Measurements from ENCODE around the gene COMTD1. TPM values are rescaled to one million over a fixed set of nuclear protein-coding genes. Genes with fewer than 3 reads are reported as not detected.
"Not testable (repeated sequence)": the region's sequence is repeated elsewhere in the genome, so short reads cannot be mapped to it uniquely, and the experiment has no call there.

COMTD1 gene
- polyA plus RNA-seq, 3 donors: 15.6 to 16.5 (median 16.1) TPM

- WGBS (ENCODE audit: insufficient coverage): 100% methylated on average over 1 of the region's 1 CpG
- H3K4me3 Mint-ChIP-seq: no peak overlapping the region
- Histone ChIP-seq H3K27ac (ENCODE audit: low read depth in 1 of 2, low read length in 2 of 2) (no peak overlapping the region), H3K79me2 (ENCODE audit: insufficient read depth, low read length) (no peaks in the 10 kb centered on the region), H3K27me3 (ENCODE audit: control insufficient read depth in 2 of 2, insufficient read depth in 2 of 2, low read length in 2 of 2) (no peaks in the 10 kb centered on the region), H3K9ac (ENCODE audit: insufficient read depth, low read length, poor library complexity, severe bottlenecking) (no peak overlapping the region), H3K4me3 (replicated peaks in 1 of 3; ENCODE audit: low read depth in 2 of 3, low read length in 3 of 3) (no peak overlapping the region), H3K9me3 (replicated peaks in 1 of 2; ENCODE audit: control insufficient read depth in 1 of 2, insufficient read depth in 1 of 2, low read length in 2 of 2) (no peaks in the 10 kb centered on the region), H2AFZ (ENCODE audit: insufficient read depth, low read depth, low read length, poor library complexity, severe bottlenecking) (no peak overlapping the region), H3K4me1 (ENCODE audit: control insufficient read depth in 1 of 2, insufficient read depth in 2 of 2, low read length in 2 of 2) (no peaks in the 10 kb centered on the region), H3K36me3 (replicated peaks in 1 of 2; ENCODE audit: control insufficient read depth in 1 of 2, insufficient read depth in 2 of 2, low read length in 2 of 2) (no peaks in the 10 kb centered on the region), H3K4me2 (replicated peaks; ENCODE audit: extremely low read depth, low read length, poor library complexity, severe bottlenecking) (no peak overlapping the region), H4K20me1 (ENCODE audit: insufficient read depth, low read length) (no peaks in the 10 kb centered on the region)
- no peaks in the 10 kb centered on the region for H3K9me3 Mint-ChIP-seq
- H3K27ac Mint-ChIP-seq: peak overlapping the region in 1 of 7 donors; percentile 51
- TF ChIP-seq, protein P1, sequence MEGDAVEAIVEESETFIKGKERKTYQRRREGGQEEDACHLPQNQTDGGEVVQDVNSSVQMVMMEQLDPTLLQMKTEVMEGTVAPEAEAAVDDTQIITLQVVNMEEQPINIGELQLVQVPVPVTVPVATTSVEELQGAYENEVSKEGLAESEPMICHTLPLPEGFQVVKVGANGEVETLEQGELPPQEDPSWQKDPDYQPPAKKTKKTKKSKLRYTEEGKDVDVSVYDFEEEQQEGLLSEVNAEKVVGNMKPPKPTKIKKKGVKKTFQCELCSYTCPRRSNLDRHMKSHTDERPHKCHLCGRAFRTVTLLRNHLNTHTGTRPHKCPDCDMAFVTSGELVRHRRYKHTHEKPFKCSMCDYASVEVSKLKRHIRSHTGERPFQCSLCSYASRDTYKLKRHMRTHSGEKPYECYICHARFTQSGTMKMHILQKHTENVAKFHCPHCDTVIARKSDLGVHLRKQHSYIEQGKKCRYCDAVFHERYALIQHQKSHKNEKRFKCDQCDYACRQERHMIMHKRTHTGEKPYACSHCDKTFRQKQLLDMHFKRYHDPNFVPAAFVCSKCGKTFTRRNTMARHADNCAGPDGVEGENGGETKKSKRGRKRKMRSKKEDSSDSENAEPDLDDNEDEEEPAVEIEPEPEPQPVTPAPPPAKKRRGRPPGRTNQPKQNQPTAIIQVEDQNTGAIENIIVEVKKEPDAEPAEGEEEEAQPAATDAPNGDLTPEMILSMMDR (IDR thresholded peaks at IDR 0.05): no peak
- intact Hi-C loops (cut with micrococcal nuclease): no loop called here
- DNase-seq: no peak
- peaks cover 0 to 2% of the 10 kb centered on the region in 2 donors for H3K36me3 Mint-ChIP-seq
- H3K4me1 Mint-ChIP-seq: peaks cover 1% of the 10 kb centered on the region
- H3K27me3 Mint-ChIP-seq (ENCODE audit: low read depth in 3 of 3): peaks cover 0 to 2% (median 0%) of the 10 kb centered on the region in 3 donors
These were observed 33.3 kb downstream of the COMTD1 start for GRCh38 chr10:75202321-75203045.

DNA sequence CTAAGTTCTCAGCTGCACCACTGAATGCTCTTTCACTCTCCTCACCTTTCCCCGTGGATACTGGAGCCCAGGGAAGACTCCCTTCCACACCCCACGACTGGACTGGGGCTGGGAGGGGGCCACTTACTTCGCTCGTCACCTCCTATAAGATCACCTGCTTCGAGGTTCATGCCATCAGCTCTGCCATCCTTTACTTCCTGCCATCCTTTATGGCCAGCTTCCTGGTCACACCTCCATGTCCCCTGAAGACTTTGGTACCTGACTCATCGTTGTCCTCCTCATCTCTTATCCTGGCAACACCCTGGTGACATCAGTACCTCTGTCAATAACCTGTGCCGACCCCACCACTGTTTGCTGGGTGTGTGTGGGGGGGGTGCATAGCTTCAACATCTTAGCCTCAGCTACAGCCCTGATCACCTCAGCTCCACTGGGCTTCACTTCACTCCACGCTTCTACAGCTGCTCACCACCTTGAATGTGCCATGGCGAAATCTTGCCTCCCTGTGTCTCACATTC, 33.9 kb downstream of the COMTD1 start:
- H3K4me1 ChIP-seq (ENCODE audit: control insufficient read depth in 1 of 2, insufficient read depth in 2 of 2, low read length in 2 of 2): no peaks in the 10 kb centered on the region
- H3K27ac ChIP-seq (ENCODE audit: low read depth in 1 of 2, low read length in 2 of 2): no peak overlapping the region
- 98% methylated on average over 7 of the region's 9 CpGs for WGBS (ENCODE audit: insufficient coverage)
- H3K36me3 ChIP-seq (replicated peaks in 1 of 2; ENCODE audit: control insufficient read depth in 1 of 2, insufficient read depth in 2 of 2, low read length in 2 of 2): no peaks in the 10 kb centered on the region
- H3K4me1 Mint-ChIP-seq: peaks cover 1% of the 10 kb centered on the region
- H4K20me1 ChIP-seq (ENCODE audit: insufficient read depth, low read length): no peaks in the 10 kb centered on the region
- no peak overlapping the region for H2AFZ ChIP-seq (ENCODE audit: insufficient read depth, low read depth, low read length, poor library complexity, severe bottlenecking)
- H3K79me2 ChIP-seq (ENCODE audit: insufficient read depth, low read length): no peaks in the 10 kb centered on the region
- H3K9me3 Mint-ChIP-seq: no peaks in the 10 kb centered on the region
- no peak overlapping the region for H3K4me3 Mint-ChIP-seq
- H3K36me3 Mint-ChIP-seq: peaks cover 0 to 3% of the 10 kb centered on the region in 2 donors
- intact Hi-C loops (cut with micrococcal nuclease): no loop called here
- peak overlapping the region in 4 of 7 donors; percentile 1 to 51 (median 12) for H3K27ac Mint-ChIP-seq
- TF ChIP-seq, protein P1 (IDR thresholded peaks at IDR 0.05): no peak
- H3K4me3 ChIP-seq (replicated peaks in 1 of 3; ENCODE audit: low read depth in 2 of 3, low read length in 3 of 3): no peak overlapping the region
- H3K27me3 Mint-ChIP-seq (ENCODE audit: low read depth in 3 of 3): peaks cover 0 to 2% (median 0%) of the 10 kb centered on the region in 3 donors
- no peak for DNase-seq
- H3K9ac ChIP-seq (ENCODE audit: insufficient read depth, low read length, poor library complexity, severe bottlenecking): no peak overlapping the region
- no peaks in the 10 kb centered on the region for H3K27me3 ChIP-seq (ENCODE audit: control insufficient read depth in 2 of 2, insufficient read depth in 2 of 2, low read length in 2 of 2)
- H3K4me2 ChIP-seq (replicated peaks; ENCODE audit: extremely low read depth, low read length, poor library complexity, severe bottlenecking): no peak overlapping the region
- H3K9me3 ChIP-seq (replicated peaks in 1 of 2; ENCODE audit: control insufficient read depth in 1 of 2, insufficient read depth in 1 of 2, low read length in 2 of 2): no peaks in the 10 kb centered on the region

DNA sequence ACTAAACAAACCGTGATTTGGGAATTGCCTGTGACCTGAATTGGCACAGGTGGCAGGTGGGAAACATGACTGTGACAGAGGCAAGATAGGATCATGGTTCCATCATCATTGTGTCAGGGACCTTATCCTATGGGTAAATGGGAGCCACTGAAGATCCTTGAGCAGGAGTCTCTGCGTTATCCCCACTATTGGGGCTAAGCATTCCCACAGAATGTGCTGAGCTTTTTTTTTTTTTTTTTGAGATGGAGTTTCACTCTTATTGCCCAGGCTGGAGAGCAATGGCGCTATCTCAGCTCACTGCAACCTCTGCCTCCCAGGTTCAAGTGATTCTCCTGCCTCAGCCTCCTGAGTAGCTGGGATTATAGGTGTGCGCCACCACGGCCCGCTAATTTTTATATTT, 35.8 kb downstream of the COMTD1 start:
- H3K4me1 Mint-ChIP-seq; intact Hi-C loops (cut with micrococcal nuclease); H3K4me3 ChIP-seq (replicated peaks in 1 of 3; ENCODE audit: low read depth in 2 of 3, low read length in 3 of 3); H3K79me2 ChIP-seq (ENCODE audit: insufficient read depth, low read length); H3K27ac ChIP-seq (ENCODE audit: low read depth in 1 of 2, low read length in 2 of 2); H3K4me2 ChIP-seq (replicated peaks; ENCODE audit: extremely low read depth, low read length, poor library complexity, severe bottlenecking); H3K4me1 ChIP-seq (ENCODE audit: control insufficient read depth in 1 of 2, insufficient read depth in 2 of 2, low read length in 2 of 2); H2AFZ ChIP-seq (ENCODE audit: insufficient read depth, low read depth, low read length, poor library complexity, severe bottlenecking); H4K20me1 ChIP-seq (ENCODE audit: insufficient read depth, low read length); H3K9ac ChIP-seq (ENCODE audit: insufficient read depth, low read length, poor library complexity, severe bottlenecking); H3K4me3 Mint-ChIP-seq; H3K9me3 ChIP-seq (replicated peaks in 1 of 2; ENCODE audit: control insufficient read depth in 1 of 2, insufficient read depth in 1 of 2, low read length in 2 of 2); H3K27me3 ChIP-seq (ENCODE audit: control insufficient read depth in 2 of 2, insufficient read depth in 2 of 2, low read length in 2 of 2); H3K36me3 ChIP-seq (replicated peaks in 1 of 2; ENCODE audit: control insufficient read depth in 1 of 2, insufficient read depth in 2 of 2, low read length in 2 of 2); H3K9me3 Mint-ChIP-seq; H3K27me3 Mint-ChIP-seq (ENCODE audit: low read depth in 3 of 3); DNase-seq: not testable (repeated sequence)
- H3K27ac Mint-ChIP-seq: peak overlapping the region in 1 of 7 donors; percentile 6
- peaks cover 8 to 10% of the 10 kb centered on the region in 2 donors for H3K36me3 Mint-ChIP-seq
- 100% methylated on average over 1 of the region's 6 CpGs for WGBS (ENCODE audit: insufficient coverage)

All from CD14-positive monocyte (primary cell).